Measurements from ENCODE around the gene KCNQ1.

- TF ChIP-seq CTCF (conservative IDR thresholded peaks at IDR 0.05) (no peak), EZH2 (IDR thresholded peaks at IDR 0.05; ENCODE audit: low read depth) (no peak)
Observed at GRCh38 chr11:2708757-2709281, 264.0 kb downstream of the KCNQ1 start.
